ENCODE measurements around the gene DENND6B. TPM values are rescaled to one million over a fixed set of nuclear protein-coding genes. Genes with fewer than 3 reads are reported as not detected.
"Not testable (repeated sequence)": the region's sequence is repeated elsewhere in the genome, so short reads cannot be mapped to it uniquely, and the experiment has no call there.

The DENND6B gene
- polyA plus RNA-seq, 1 donor = 5.2 TPM

GRCh38 chr22:50338860-50339462, 12.1 kb upstream of the DENND6B start:
- DNase-seq (ENCODE audit: low read depth) = no peak

GRCh38 chr22:50338042-50338573, 11.3 kb upstream of the DENND6B start:
- no peak for DNase-seq (ENCODE audit: low read depth)

- DNase-seq (ENCODE audit: low read depth) = no peak
Observed at GRCh38 chr22:50337262-50338041, 10.6 kb upstream of the DENND6B start.

GRCh38 chr22:50334433-50334832, 7.6 kb upstream of the DENND6B start:
- DNase-seq (ENCODE audit: low read depth) = not testable (repeated sequence)

GRCh38 chr22:50329236-50329635, 2.4 kb upstream of the DENND6B start:
- DNase-seq (ENCODE audit: low read depth) = no peak

GRCh38 chr22:50327711-50328019, 853 bp upstream of the DENND6B start:
- DNase-seq (ENCODE audit: low read depth) = no peak

- DNase-seq (ENCODE audit: low read depth) = no peak
Observed at GRCh38 chr22:50326225-50326955, 422 bp downstream of the DENND6B start.

- DNase-seq (ENCODE audit: low read depth) = no peak
Observed at GRCh38 chr22:50325444-50326224, 1.2 kb downstream of the DENND6B start.

GRCh38 chr22:50323900-50324299, 2.9 kb downstream of the DENND6B start:
- no peak for DNase-seq (ENCODE audit: low read depth)

- DNase-seq (ENCODE audit: low read depth) = not testable (repeated sequence)
Observed at GRCh38 chr22:50322382-50323104, 4.3 kb downstream of the DENND6B start.

- no peak for DNase-seq (ENCODE audit: low read depth)
Observed at GRCh38 chr22:50320671-50321325, 6.0 kb downstream of the DENND6B start.

GRCh38 chr22:50320116-50320515, 6.7 kb downstream of the DENND6B start:
- no peak for DNase-seq (ENCODE audit: low read depth)

GRCh38 chr22:50319503-50319951, 7.3 kb downstream of the DENND6B start:
- no peak for DNase-seq (ENCODE audit: low read depth)

- DNase-seq (ENCODE audit: low read depth) = no peak
Observed at GRCh38 chr22:50318698-50319411, 8.0 kb downstream of the DENND6B start.

GRCh38 chr22:50318356-50318697, 8.5 kb downstream of the DENND6B start:
- DNase-seq (ENCODE audit: low read depth) = no peak

- DNase-seq (ENCODE audit: low read depth) = no peak
Observed at GRCh38 chr22:50317674-50318073, 9.1 kb downstream of the DENND6B start.

- DNase-seq (ENCODE audit: low read depth) = no peak
Observed at GRCh38 chr22:50317178-50317577, 9.6 kb downstream of the DENND6B start.

GRCh38 chr22:50316114-50317065, 10.4 kb downstream of the DENND6B start:
- DNase-seq (ENCODE audit: low read depth) = no peak

Measured in forelimb muscle (tissue), 1 donor.